Measurements from ENCODE around the gene RNF169. TPM values are rescaled to one million over a fixed set of nuclear protein-coding genes. Genes with fewer than 3 reads are reported as not detected.

The RNF169 gene
- polyA plus RNA-seq, 1 donor from 2014 or later = 1.1 TPM

DNA sequence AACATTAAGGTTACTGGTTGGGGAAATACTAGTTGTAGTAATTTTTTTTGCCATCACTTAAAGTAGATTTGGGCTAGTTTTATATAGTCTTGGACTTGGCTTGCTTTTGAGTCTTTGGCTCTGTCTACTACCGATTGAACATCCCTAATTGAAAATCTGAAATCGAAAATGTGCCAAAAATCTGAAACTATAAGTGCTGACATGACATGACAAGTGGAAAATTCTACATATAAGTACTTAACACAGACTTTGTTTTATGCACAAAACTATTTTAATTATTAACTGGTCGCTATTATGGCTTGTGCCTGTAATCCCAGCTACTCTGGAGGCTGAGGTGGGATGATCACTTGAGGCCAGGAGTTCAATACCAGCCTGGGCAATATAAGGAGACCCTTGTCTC lies 22.5 kb downstream of the RNF169 start:
- Mint-ChIP-seq H3K4me1 (peaks cover 37 to 56% (median 44%) of the 10 kb centered on the region in 3 donors), H3K27me3 (no peaks in the 10 kb centered on the region), H3K9me3 (no peaks in the 10 kb centered on the region), H3K4me3 (peak overlapping the region in 1 of 4 donors; percentile 20), H3K36me3 (peaks cover 2% of the 10 kb centered on the region), H3K27ac (peak overlapping the region in 2 of 3 donors; percentile 36 to 93)

DNA sequence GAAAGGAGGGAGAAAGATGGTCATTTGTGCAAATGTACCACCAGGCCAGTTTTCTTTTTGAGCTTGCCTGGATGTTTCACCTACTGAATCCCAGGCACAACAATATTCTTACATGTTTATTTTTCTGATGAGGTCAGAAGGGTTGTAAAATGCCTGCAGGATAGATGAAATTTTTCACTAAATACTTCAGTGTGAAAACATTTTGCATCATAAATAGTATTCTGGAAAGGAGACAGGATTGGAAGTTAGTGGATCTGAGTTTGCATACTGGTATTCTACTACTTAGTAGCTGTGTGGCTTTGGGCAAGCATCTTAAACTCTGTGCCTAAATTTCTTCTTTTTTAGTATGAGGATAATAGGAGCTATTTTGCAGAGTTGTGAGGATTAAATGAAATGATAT lies 24.8 kb downstream of the RNF169 start:
- Mint-ChIP-seq H3K27me3 (no peaks in the 10 kb centered on the region), H3K36me3 (peaks cover 7% of the 10 kb centered on the region), H3K4me3 (no peak overlapping the region), H3K27ac (no peak overlapping the region), H3K9me3 (no peaks in the 10 kb centered on the region), H3K4me1 (peaks cover 33 to 48% (median 40%) of the 10 kb centered on the region in 3 donors)

DNA sequence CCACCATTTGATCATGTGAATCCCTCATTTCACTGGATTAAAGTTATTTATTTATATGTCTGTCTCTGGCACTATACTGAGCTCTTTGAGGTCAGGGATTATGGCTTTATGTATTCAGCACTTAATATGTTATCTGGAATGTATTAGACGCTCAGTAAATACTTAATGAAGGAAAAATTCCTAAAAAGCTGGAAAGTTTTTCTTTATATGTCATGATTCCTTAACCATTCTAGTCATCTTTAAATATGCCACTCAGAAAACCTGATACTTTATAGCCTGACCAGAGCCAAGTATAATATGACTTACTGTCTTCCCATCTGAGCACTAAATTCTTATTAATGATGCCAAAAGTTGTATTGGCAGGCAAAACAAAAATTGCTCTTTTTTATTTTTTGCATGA lies 27.1 kb downstream of the RNF169 start:
- peaks cover 15 to 28% (median 24%) of the 10 kb centered on the region in 3 donors for H3K4me1 Mint-ChIP-seq
- H3K9me3 Mint-ChIP-seq = no peaks in the 10 kb centered on the region
- H3K27me3 Mint-ChIP-seq = no peaks in the 10 kb centered on the region
- no peak overlapping the region for H3K4me3 Mint-ChIP-seq
- peaks cover 7% of the 10 kb centered on the region for H3K36me3 Mint-ChIP-seq
- no peak overlapping the region for H3K27ac Mint-ChIP-seq

DNA sequence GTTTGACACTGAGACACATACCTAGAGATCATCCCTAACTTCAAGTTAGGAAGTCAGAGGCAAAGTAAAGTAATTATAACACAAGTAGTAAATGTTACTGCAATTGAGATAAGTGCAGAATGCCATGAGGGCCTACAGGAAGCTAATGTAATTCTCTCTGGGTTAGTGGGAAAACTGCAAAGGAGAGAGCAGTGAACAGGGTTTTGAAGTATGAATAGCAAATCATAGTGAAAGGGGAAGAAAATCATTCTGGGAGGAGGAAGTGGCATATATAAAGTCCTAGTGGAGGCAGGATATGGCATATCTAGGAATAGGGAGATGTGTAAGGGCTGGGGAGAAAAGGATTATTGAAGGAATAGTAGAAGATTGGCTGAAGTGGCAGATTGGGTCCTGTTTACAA lies 27.9 kb downstream of the RNF169 start:
- no peaks in the 10 kb centered on the region for H3K9me3 Mint-ChIP-seq
- H3K4me1 Mint-ChIP-seq = peaks cover 13 to 23% (median 21%) of the 10 kb centered on the region in 3 donors
- H3K27ac Mint-ChIP-seq = no peak overlapping the region
- H3K27me3 Mint-ChIP-seq = no peaks in the 10 kb centered on the region
- peaks cover 7% of the 10 kb centered on the region for H3K36me3 Mint-ChIP-seq
- H3K4me3 Mint-ChIP-seq = no peak overlapping the region

DNA sequence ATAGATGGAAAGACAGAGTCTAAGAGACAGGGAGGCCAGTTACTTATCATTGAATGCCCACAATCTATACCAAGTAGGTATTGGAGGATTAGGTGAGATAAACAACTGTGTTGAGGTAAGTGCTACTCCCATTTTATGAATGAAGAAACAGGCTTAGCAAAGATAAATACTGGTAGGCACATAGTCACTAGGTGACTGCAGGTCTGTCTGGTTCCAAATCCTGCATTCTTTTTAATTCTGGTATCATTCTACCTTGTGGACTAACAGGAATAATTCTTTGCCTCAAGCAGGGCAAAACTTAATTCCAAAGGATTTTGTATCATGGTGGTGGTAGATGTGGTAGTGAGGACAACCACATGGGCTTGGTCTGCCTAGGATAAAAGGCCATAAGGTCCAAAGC lies 28.4 kb downstream of the RNF169 start:
- no peaks in the 10 kb centered on the region for H3K9me3 Mint-ChIP-seq
- H3K4me1 Mint-ChIP-seq = peaks cover 13 to 23% (median 21%) of the 10 kb centered on the region in 3 donors
- H3K36me3 Mint-ChIP-seq = peaks cover 7% of the 10 kb centered on the region
- H3K4me3 Mint-ChIP-seq = no peak overlapping the region
- no peak overlapping the region for H3K27ac Mint-ChIP-seq
- no peaks in the 10 kb centered on the region for H3K27me3 Mint-ChIP-seq

DNA sequence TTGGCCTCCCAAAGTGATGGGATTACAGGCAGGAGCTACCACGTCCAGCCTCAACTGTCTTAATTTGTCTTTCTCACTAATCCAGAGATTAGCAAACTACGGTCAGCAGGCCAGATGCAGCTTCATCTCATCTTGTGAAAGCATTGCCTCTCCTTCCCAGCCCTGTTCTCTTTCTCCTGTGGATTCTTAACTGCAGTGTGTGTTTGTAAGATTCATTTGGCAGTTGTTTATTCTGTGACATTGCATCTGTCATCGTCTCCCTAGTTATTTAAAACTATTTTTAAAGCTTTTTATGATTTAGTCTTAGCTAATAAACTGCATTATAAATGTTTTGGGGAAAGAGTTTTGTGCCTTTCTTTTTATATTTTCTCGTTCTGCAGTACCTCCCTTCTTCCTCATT lies 29.2 kb downstream of the RNF169 start:
- Mint-ChIP-seq H3K36me3 (peaks cover 7% of the 10 kb centered on the region), H3K4me3 (no peak overlapping the region), H3K27ac (no peak overlapping the region), H3K9me3 (no peaks in the 10 kb centered on the region), H3K4me1 (peaks cover 15 to 23% (median 18%) of the 10 kb centered on the region in 3 donors), H3K27me3 (no peaks in the 10 kb centered on the region)

DNA sequence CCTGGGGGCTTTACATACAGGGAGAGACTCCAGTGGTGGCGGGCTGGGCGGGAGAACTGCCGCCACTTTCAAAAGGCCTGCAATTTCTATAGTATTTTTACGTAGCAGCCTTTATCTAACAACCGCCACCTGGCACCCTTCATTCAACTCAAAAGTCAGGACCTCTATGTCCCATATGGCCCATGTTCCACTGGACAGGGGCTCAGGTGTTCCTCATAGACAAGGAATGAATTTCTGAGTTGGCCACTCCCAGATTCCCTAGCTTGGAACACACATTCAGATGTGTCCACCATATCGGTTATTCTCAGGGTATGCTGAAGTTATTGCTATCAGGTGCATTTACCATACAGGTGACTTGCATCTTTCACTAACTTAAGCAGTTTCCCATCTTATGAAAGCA lies 29.9 kb downstream of the RNF169 start:
- H3K27ac Mint-ChIP-seq = no peak overlapping the region
- H3K4me1 Mint-ChIP-seq = peaks cover 18 to 26% (median 21%) of the 10 kb centered on the region in 3 donors
- H3K36me3 Mint-ChIP-seq = peaks cover 7% of the 10 kb centered on the region
- no peaks in the 10 kb centered on the region for H3K27me3 Mint-ChIP-seq
- H3K4me3 Mint-ChIP-seq = no peak overlapping the region
- no peaks in the 10 kb centered on the region for H3K9me3 Mint-ChIP-seq

DNA sequence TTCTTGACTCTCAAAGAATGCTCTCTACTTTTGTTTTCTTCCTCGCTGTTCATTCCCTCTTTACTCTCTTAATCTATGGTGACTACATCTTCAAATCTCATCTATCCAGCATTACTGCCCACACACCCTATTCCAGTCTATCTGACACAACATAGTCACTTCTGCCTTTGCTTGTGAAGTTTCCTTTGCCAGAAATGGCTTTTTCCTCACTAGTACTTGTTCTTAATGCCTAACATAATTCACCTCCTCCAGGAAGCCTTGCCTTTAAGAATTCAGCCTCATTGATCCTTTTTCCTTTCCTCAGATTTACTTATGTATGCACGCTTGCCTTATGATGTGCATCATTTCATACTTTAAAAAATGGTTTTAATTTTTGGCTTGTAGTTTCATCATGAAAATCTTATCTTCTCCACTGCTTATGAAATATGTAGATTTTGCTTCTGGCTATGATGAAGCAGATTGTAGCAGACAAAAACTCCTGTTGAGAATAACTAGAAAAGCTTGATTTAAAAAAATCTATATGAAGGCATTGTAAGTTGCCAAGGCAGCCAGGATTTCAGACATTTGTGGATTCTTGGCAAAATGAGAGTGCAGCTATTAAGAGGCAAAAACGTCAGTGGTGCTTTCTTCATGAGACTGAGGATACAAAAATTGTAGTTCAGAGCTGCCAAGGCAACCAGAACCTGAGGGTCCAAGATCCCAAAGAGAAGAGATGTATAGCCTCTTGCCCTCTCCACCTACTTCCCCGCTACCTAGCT lies 31.8 kb downstream of the RNF169 start:
- peaks cover 26 to 33% (median 28%) of the 10 kb centered on the region in 3 donors for H3K4me1 Mint-ChIP-seq
- no peaks in the 10 kb centered on the region for H3K27me3 Mint-ChIP-seq
- H3K36me3 Mint-ChIP-seq = peaks cover 7% of the 10 kb centered on the region
- no peak overlapping the region for H3K4me3 Mint-ChIP-seq
- no peaks in the 10 kb centered on the region for H3K9me3 Mint-ChIP-seq
- no peak overlapping the region for H3K27ac Mint-ChIP-seq

DNA sequence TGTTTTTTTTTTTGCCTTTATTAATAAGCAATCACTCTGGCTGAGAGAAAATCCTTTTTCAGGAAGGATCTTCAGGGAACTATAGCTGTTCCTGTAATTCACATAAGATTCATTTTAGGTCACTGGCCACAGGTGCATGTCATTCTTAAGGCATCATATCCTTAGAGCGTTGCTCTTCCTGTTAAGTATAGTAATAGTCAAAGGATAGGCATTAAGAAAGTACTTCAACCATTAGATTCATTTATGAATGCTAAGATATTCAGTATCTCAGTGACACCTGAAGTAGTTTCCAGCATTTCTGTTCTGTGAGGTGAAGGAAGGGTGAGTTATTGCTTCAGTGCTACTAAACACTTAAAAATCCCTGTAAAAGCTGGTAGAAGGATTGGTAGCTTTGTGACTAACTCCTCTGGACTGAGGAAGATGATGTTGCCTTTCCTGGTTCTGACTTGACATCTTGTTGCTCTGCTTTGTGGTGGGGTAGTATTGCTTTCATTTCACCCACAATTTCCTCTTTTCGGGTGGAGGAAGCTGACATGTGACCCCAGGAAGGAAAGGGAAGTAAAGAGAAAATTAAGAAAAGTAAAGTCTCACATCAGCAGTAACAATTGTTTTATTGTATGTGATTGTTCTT lies 34.7 kb downstream of the RNF169 start:
- no peaks in the 10 kb centered on the region for H3K9me3 Mint-ChIP-seq
- H3K4me1 Mint-ChIP-seq = peaks cover 17 to 28% (median 21%) of the 10 kb centered on the region in 3 donors
- no peaks in the 10 kb centered on the region for H3K36me3 Mint-ChIP-seq

DNA sequence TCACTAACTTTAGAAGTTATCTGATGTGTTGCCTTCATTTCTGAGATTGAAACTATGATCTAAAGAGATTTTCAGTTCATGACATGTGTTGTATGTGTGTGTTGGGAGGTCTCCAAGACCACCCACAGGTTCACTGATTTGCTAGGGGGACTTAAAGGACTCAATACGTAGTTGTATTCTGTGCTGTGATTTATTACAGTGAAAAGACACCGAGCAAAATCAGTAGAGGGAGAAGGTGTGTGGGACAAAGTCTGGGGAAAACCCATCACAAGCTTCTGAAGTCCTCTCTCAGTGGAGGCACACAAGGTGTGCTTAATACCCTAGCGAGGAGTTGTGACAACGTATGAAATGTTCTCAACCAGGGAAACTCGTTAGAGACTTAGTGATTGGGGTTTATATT lies 35.6 kb downstream of the RNF169 start:
- no peaks in the 10 kb centered on the region for H3K9me3 Mint-ChIP-seq

More for the DNA sequence above, 34.7 kb downstream of the RNF169 start:
- H3K27me3 Mint-ChIP-seq = no peaks in the 10 kb centered on the region
- peak overlapping the region; percentile 11 to 13 (median 11) for H3K27ac Mint-ChIP-seq
- peak overlapping the region; percentile 4 to 69 (median 40) for H3K4me3 Mint-ChIP-seq

DNA sequence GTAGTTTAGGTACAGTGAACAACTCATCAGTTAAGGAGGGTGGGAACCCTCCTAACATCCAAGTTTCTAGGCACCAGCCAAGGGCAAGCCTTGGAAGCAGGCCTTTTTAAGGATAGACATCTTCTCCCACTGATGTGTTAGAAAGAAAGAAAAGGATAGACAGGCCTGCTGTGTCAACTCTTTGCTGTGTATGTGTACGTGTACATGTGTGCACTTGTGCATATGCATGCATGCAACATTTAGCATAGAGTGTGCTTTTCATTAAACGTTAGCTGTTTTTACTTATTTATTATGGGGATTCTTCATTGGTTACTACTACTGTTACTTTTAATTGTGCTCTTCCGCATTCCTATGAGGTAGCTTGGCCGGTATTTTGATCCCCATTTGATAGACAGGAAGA lies 36.1 kb downstream of the RNF169 start:
- peak overlapping the region in 1 of 3 donors; percentile 37 for H3K27ac Mint-ChIP-seq
- no peaks in the 10 kb centered on the region for H3K27me3 Mint-ChIP-seq
- peaks cover 17 to 24% (median 21%) of the 10 kb centered on the region in 3 donors for H3K4me1 Mint-ChIP-seq
- H3K4me3 Mint-ChIP-seq = no peak overlapping the region
- no peaks in the 10 kb centered on the region for H3K9me3 Mint-ChIP-seq
- H3K36me3 Mint-ChIP-seq = no peaks in the 10 kb centered on the region

More for the DNA sequence above, 35.6 kb downstream of the RNF169 start:
- H3K4me3 Mint-ChIP-seq = peak overlapping the region in 2 of 4 donors; percentile 31 to 65
- peak overlapping the region in 2 of 3 donors; percentile 37 to 50 for H3K27ac Mint-ChIP-seq
- H3K4me1 Mint-ChIP-seq = peaks cover 17 to 26% (median 21%) of the 10 kb centered on the region in 3 donors
- no peaks in the 10 kb centered on the region for H3K27me3 Mint-ChIP-seq
- no peaks in the 10 kb centered on the region for H3K36me3 Mint-ChIP-seq

DNA sequence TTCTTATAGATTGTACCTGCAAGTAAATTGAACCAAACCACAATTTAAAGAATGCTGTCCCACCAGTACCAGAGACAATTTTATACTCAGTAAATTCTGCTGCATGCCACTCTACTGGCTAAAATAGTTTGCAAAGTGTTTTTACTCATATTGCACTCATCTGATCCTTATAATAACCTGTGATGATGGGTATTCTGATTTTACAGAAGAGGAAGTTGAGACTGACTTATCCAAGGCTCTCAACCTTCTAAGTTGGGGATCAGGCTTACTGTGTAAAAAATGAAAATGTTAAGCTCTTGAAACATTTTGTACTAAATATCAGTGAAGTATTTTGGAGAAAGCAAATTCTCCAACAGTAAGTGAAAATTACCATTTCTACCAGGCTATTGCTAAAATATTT lies 37.9 kb downstream of the RNF169 start:
- peaks cover 7% of the 10 kb centered on the region for H3K36me3 Mint-ChIP-seq
- H3K4me3 Mint-ChIP-seq = no peak overlapping the region
- H3K4me1 Mint-ChIP-seq = peaks cover 17 to 24% (median 21%) of the 10 kb centered on the region in 3 donors
- H3K27ac Mint-ChIP-seq = peak overlapping the region in 1 of 3 donors; percentile 87
- no peaks in the 10 kb centered on the region for H3K9me3 Mint-ChIP-seq
- H3K27me3 Mint-ChIP-seq = no peaks in the 10 kb centered on the region

DNA sequence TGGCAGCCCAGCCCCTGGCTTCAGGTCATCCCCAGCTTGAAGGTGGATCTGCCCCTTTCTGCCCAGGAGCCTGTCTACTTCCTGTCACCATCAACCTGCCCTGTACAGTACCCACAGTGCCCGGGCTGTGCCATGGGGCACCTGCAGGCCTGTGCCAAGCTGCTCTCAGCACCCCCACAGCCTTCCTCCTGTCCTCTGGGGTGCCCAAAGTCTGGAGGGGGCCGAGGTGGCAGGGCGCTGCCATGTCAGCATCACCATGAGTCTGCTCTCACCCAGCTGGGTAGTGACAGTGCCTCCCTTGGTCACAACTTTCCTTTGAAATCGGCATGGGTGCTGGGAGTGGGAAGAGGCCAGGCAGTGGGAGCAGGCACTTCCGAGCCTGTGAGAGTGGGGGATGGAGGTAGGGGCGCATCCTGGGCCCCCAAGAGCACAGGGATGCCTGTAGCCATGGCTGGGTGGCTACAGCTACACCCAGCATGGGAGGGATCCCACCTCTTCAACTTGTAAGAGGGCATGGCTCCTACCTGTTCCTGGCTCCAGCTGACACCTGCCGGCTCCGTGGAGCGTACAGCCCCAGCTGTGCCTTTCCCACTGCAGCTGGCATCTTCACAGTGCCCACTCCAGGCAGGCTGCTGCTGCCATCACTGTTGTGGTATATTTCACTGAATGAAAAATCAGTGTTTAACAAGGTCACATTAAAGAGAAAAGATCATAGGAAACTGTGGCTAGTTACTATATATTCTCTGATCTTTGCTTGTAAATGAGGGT lies 42.9 kb downstream of the RNF169 start:
- Mint-ChIP-seq H3K9me3 (peaks cover 0 to 3% (median 0%) of the 10 kb centered on the region in 3 donors), H3K36me3 (peaks cover 36% of the 10 kb centered on the region), H3K27ac (no peak overlapping the region), H3K27me3 (no peaks in the 10 kb centered on the region), H3K4me3 (no peak overlapping the region), H3K4me1 (peaks cover 0 to 5% (median 0%) of the 10 kb centered on the region in 3 donors)

DNA sequence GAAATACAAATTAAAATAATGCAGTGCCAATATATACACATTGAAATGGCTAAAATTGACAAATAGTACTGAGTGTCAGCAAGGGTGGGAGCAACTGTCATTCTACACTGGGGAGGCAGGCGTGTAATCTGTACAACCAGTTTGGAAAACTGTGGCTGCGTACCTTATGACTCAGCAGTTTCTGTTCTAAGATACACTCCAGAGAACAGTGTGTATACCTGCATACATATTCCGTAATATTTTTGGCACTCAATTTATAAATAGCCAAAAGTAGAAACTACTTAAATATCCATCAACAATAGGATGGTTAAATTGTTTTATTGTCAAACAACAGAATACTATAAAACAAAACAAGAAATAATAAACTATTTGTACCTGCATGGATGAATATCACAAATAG lies 57.6 kb downstream of the RNF169 start:
- no peak overlapping the region for H3K4me3 Mint-ChIP-seq
- H3K27ac Mint-ChIP-seq = no peak overlapping the region
- peaks cover 0 to 8% (median 7%) of the 10 kb centered on the region in 3 donors for H3K4me1 Mint-ChIP-seq
- no peaks in the 10 kb centered on the region for H3K9me3 Mint-ChIP-seq
- H3K27me3 Mint-ChIP-seq = no peaks in the 10 kb centered on the region
- peaks cover 7% of the 10 kb centered on the region for H3K36me3 Mint-ChIP-seq

DNA sequence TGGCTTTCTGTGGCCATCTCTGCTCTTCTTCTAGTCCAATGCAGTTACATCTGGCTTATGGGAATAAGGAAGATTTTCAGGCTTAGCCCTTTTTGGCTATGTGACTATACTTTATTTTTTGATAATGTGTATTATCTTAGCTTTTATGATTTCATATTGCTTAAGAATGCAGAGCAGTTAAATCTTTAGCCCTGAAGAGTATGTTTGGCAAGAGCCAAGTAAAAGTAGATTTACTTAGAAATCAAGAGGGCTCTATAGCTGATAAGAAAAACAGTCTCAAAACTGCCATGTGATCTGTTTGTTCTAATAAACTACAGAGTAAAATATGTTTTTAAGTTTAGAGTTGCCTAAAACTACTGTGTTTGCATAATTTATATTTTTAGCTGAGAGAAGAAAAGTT lies 61.2 kb downstream of the RNF169 start:
- H3K4me3 Mint-ChIP-seq = no peak overlapping the region
- peaks cover 10% of the 10 kb centered on the region for H3K36me3 Mint-ChIP-seq
- no peaks in the 10 kb centered on the region for H3K9me3 Mint-ChIP-seq
- H3K4me1 Mint-ChIP-seq = peaks cover 4 to 8% (median 5%) of the 10 kb centered on the region in 3 donors
- H3K27me3 Mint-ChIP-seq = no peaks in the 10 kb centered on the region
- no peak overlapping the region for H3K27ac Mint-ChIP-seq

All from IgD-negative memory B cell (primary cell).